ENCODE results near the gene GBE1.

Gene GBE1

DNA sequence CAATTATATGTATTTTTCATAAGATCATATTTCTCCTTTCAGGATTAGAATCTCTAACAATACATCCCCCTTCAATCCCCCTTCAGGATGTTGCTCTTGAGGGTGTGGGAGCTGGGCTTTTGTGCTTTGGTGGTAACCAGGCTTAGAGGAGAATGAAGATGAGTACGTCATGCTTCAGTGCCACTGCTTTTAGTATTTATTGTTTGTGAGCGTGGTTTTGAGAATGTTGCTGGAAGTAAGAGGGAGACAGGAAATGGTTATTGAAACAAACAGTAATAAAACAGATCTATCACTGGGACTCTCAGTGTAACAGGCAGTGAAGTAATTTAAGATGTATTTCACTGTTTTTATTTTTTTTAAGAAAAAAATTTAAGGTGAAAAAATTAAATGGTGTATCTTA is 35.3 kb downstream of the GBE1 start:
- TF ChIP-seq, protein P1, sequence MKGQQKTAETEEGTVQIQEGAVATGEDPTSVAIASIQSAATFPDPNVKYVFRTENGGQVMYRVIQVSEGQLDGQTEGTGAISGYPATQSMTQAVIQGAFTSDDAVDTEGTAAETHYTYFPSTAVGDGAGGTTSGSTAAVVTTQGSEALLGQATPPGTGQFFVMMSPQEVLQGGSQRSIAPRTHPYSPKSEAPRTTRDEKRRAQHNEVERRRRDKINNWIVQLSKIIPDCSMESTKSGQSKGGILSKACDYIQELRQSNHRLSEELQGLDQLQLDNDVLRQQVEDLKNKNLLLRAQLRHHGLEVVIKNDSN (IDR thresholded peaks at IDR 0.05): no peak
- TF ChIP-seq, protein P2, sequence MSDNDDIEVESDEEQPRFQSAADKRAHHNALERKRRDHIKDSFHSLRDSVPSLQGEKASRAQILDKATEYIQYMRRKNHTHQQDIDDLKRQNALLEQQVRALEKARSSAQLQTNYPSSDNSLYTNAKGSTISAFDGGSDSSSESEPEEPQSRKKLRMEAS (IDR thresholded peaks at IDR 0.05): no peak

DNA sequence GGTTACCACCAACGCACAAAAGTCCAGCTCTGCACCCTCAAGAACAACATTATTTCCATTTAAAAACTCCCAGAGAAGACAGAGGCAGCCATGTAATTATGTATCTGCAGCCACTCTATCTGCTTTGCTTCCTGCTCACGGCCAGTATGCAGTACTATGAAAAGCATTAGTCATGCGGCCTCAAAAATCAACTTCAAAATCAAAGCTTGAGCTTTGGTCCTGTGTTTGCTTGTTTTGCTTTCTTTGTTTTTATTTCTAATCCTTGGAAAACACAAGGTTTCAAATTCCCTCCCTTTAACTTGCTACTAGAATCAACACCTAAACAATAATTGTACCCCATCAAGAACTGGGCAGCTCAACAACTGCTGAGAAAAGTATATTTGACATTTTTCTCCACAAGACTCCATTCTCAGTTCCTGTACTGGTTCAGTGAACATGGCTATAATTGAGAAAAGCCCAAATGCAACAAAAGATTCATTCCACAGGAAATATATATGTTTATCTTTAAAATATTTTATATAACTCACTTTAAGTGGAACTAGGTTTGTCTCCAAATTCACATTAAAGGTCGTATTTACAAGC is 37.6 kb downstream of the GBE1 start:
- TF ChIP-seq, protein P3, sequence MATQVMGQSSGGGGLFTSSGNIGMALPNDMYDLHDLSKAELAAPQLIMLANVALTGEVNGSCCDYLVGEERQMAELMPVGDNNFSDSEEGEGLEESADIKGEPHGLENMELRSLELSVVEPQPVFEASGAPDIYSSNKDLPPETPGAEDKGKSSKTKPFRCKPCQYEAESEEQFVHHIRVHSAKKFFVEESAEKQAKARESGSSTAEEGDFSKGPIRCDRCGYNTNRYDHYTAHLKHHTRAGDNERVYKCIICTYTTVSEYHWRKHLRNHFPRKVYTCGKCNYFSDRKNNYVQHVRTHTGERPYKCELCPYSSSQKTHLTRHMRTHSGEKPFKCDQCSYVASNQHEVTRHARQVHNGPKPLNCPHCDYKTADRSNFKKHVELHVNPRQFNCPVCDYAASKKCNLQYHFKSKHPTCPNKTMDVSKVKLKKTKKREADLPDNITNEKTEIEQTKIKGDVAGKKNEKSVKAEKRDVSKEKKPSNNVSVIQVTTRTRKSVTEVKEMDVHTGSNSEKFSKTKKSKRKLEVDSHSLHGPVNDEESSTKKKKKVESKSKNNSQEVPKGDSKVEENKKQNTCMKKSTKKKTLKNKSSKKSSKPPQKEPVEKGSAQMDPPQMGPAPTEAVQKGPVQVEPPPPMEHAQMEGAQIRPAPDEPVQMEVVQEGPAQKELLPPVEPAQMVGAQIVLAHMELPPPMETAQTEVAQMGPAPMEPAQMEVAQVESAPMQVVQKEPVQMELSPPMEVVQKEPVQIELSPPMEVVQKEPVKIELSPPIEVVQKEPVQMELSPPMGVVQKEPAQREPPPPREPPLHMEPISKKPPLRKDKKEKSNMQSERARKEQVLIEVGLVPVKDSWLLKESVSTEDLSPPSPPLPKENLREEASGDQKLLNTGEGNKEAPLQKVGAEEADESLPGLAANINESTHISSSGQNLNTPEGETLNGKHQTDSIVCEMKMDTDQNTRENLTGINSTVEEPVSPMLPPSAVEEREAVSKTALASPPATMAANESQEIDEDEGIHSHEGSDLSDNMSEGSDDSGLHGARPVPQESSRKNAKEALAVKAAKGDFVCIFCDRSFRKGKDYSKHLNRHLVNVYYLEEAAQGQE (IDR thresholded peaks at IDR 0.05; ENCODE audit: low read depth): no peak
- no peak for TF ChIP-seq TAF1 (IDR thresholded peaks at IDR 0.05; ENCODE audit: low read depth)
- no peak for TF ChIP-seq CEBPB (IDR thresholded peaks at IDR 0.05)
- no peak for TF ChIP-seq NFIC (IDR thresholded peaks at IDR 0.05)
- TF ChIP-seq, protein P2 (IDR thresholded peaks at IDR 0.05): no peak
- no peak for TF ChIP-seq RAD21 (IDR thresholded peaks at IDR 0.05; ENCODE audit: low read depth)
- TF ChIP-seq TEAD4 (IDR thresholded peaks at IDR 0.05): no peak
- no peak for TF ChIP-seq FOXM1 (IDR thresholded peaks at IDR 0.05; ENCODE audit: borderline replicate concordance, low read depth)
- TF ChIP-seq CREB1 (IDR thresholded peaks at IDR 0.05; ENCODE audit: low read depth): no peak

DNA sequence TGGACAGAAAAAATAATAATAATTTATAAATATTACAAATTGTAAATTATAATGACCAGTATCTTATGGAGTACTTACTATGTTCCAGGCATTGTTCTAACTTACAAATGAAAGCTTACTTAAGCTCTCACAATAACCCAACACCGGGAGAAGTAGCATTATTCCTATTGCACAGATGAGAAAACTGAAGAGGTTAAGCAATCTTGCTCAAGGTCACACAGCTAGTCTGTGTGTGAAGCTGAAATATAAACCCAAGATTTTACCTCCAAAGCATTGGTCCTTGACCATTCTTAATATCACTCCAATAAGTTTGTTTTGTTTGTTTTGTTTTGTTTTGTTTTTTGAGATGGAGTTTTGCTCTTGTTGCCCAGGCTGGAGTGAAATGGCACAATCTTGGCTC is 43.1 kb downstream of the GBE1 start:
- TF ChIP-seq TEAD4 (IDR thresholded peaks at IDR 0.05) (no peak), CREB1 (IDR thresholded peaks at IDR 0.05; ENCODE audit: low read depth) (no peak), RAD21 (IDR thresholded peaks at IDR 0.05; ENCODE audit: low read depth) (no peak), EGR1 (IDR thresholded peaks at IDR 0.05) (no peak), CEBPB (IDR thresholded peaks at IDR 0.05) (no peak), EP300 (IDR thresholded peaks at IDR 0.05; ENCODE audit: borderline replicate concordance) (no peak), TAF1 (IDR thresholded peaks at IDR 0.05; ENCODE audit: low read depth) (no peak), NFIC (IDR thresholded peaks at IDR 0.05) (no peak), FOXM1 (IDR thresholded peaks at IDR 0.05; ENCODE audit: borderline replicate concordance, low read depth) (no peak), TCF12 (IDR thresholded peaks at IDR 0.05; ENCODE audit: low read depth) (no peak), YY1 (IDR thresholded peaks at IDR 0.05; ENCODE audit: low read depth) (no peak), ZBTB7A (IDR thresholded peaks at IDR 0.05; ENCODE audit: low read depth) (no peak)
- TF ChIP-seq, protein P1 (IDR thresholded peaks at IDR 0.05): no peak
- TF ChIP-seq, protein P2 (IDR thresholded peaks at IDR 0.05): no peak
- TF ChIP-seq, protein P3 (IDR thresholded peaks at IDR 0.05; ENCODE audit: low read depth): no peak

DNA sequence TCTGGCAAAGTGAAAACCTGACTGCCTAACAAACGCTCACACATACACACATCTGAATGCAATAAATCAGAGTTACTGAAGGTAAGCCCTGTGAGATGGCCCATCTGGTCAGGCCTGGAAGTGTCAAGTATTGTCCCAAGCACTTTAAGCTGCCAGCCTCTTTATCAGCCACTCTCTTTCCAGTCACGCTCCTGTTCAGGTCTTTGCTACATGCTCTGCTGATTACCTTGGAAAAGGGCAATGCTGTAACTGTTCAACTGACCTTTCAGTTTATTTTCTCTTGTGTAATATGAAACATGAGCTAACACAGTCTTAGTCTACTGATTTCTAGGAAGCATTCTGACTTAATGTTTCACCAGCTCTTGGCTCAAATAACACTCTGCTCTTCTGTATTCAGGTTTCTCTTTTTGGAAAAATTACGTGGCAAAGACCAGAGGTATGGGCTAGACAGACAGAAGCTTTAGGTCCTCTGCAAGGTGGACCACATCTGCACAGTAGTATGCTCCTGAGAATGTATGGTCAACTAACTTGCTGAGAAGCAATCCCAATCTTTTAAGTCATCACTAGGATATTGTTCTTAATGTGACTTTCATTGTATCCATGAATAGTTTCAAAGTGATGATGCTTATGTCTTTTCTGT is 44.5 kb downstream of the GBE1 start:
- no peak for TF ChIP-seq ZBTB7A (IDR thresholded peaks at IDR 0.05; ENCODE audit: low read depth)
- peak; percentile 92 for TF ChIP-seq CEBPB (IDR thresholded peaks at IDR 0.05)
- TF ChIP-seq, protein P1 (IDR thresholded peaks at IDR 0.05): no peak
- peak; percentile 40 for TF ChIP-seq TEAD4 (IDR thresholded peaks at IDR 0.05)
- TF ChIP-seq, protein P3 (IDR thresholded peaks at IDR 0.05; ENCODE audit: low read depth): no peak
- TF ChIP-seq FOXM1 (IDR thresholded peaks at IDR 0.05; ENCODE audit: borderline replicate concordance, low read depth): no peak
- TF ChIP-seq CREB1 (IDR thresholded peaks at IDR 0.05; ENCODE audit: low read depth): no peak
- peak; percentile 58 for TF ChIP-seq NFIC (IDR thresholded peaks at IDR 0.05)
- TF ChIP-seq EP300 (IDR thresholded peaks at IDR 0.05; ENCODE audit: borderline replicate concordance): peak; percentile 73; the same call in 1 of the 2 replicates
- TF ChIP-seq TAF1 (IDR thresholded peaks at IDR 0.05; ENCODE audit: low read depth): no peak
- TF ChIP-seq, protein P2 (IDR thresholded peaks at IDR 0.05): peak; percentile 41; the same call in 1 of the 2 replicates
- peak; percentile 83 for TF ChIP-seq TCF12 (IDR thresholded peaks at IDR 0.05; ENCODE audit: low read depth)
- no peak for TF ChIP-seq RAD21 (IDR thresholded peaks at IDR 0.05; ENCODE audit: low read depth)
- TF ChIP-seq EGR1 (IDR thresholded peaks at IDR 0.05): no peak
- TF ChIP-seq YY1 (IDR thresholded peaks at IDR 0.05; ENCODE audit: low read depth): no peak

Data from Ishikawa (cell line).